H1 (cell line): ENCODE data around the gene CMSS1. TPM values are rescaled to one million over a fixed set of nuclear protein-coding genes. Genes with fewer than 3 reads are reported as not detected.

Source experiments
- CTCF ChIA-PET: fragments of 300-600 bp; sonication (Branson Sonifier 250); formaldehyde crosslinking; loops from one replicate; lab custom pipeline; 2021; ENCODE audit not compliant: partially characterized antibody; lab: Charles Lee
- POLR2A ChIA-PET: fragments of 300-600 bp; sonication (Branson Sonifier 250); formaldehyde crosslinking; loops from one replicate; lab custom pipeline; 2021; ENCODE audit warnings: inconsistent platforms; ENCODE audit not compliant: partially characterized antibody; lab: Charles Lee
- DNase-seq, 2 experiments: peaks; one replicate each; pipeline versions ENCODE4 v3.0.0 to v3.0.0-alpha.2; 2010 to 2022; ENCODE audit warnings: low spot score in 2 of 2, low read depth in 1 of 2, mixed read lengths in 1 of 2
- FAIRE-seq: peaks from 2 replicates; lab custom pipeline; 2011; peaks lifted over from hg19 to GRCh38; lab: Jason Lieb, UNC
- H2AFZ ChIP-seq: 2 replicates; pipeline ENCODE4 v1.8.1; 2012; ENCODE audit warnings: low read length, inconsistent platforms
- H2AK5ac ChIP-seq: 2 replicates; pipeline ENCODE4 v1.6.1; 2013; ENCODE audit warnings: low read depth, low read length
- H2BK120ac ChIP-seq: replicated peaks from 2 replicates; pipeline ENCODE3; 2013; ENCODE audit warnings: low read depth, low read length, inconsistent platforms
- H2BK12ac ChIP-seq: 2 replicates; pipeline ENCODE4 v1.6.1; 2013; ENCODE audit warnings: low read depth, low read length
- H2BK15ac ChIP-seq: 2 replicates; pipeline ENCODE4 v1.6.1; 2013; ENCODE audit warnings: low read length
- H2BK20ac ChIP-seq: 2 replicates; pipeline ENCODE4 v1.6.1; 2013; ENCODE audit warnings: low read length
- H2BK5ac ChIP-seq: 2 replicates; pipeline ENCODE4 v1.6.1; 2013; ENCODE audit warnings: low read depth, low read length
- H3K14ac ChIP-seq: 2 replicates; pipeline ENCODE4 v1.6.1; 2013; ENCODE audit warnings: inconsistent platforms; ENCODE audit not compliant: insufficient read length
- H3K18ac ChIP-seq: 2 replicates; pipeline ENCODE4 v1.6.1; 2013; ENCODE audit warnings: low read length; ENCODE audit errors: extremely low read depth
- H3K23ac ChIP-seq: 2 replicates; pipeline ENCODE4 v1.6.1; 2013; ENCODE audit warnings: inconsistent platforms; ENCODE audit not compliant: insufficient read length
- H3K23me2 ChIP-seq: 2 replicates; pipeline ENCODE4 v1.6.1; 2013; ENCODE audit warnings: low read depth, low read length
- H3K27ac ChIP-seq: 2 replicates; pipeline ENCODE4 v1.6.1; 2011; ENCODE audit warnings: low read depth, low read length, inconsistent platforms
- H3K27me3 ChIP-seq, 4 experiments: replicated peaks in 1 of 4; 1 replicate in 1 of 4; 2 replicates in 3 of 4; pipeline versions ENCODE4 v1.6.1 to v1.8.1; 2011 to 2013; ENCODE audit warnings: low read length in 3 of 4, mild to moderate bottlenecking in 3 of 4, inconsistent platforms in 2 of 4, mixed read lengths in 2 of 4, moderate library complexity in 1 of 4; ENCODE audit not compliant: control insufficient read depth in 3 of 4, insufficient read depth in 3 of 4; ENCODE audit errors: extremely low read depth in 1 of 4
- H3K36me3 ChIP-seq, 4 experiments: 2 replicates each; pipeline versions ENCODE4 v1.6.1 to v1.8.1; 2011 to 2013; ENCODE audit warnings: mild to moderate bottlenecking in 4 of 4, low read length in 3 of 4, moderate library complexity in 2 of 4, control low read depth in 1 of 4, inconsistent platforms in 1 of 4; ENCODE audit not compliant: insufficient read depth in 4 of 4, control insufficient read depth in 2 of 4
- H3K4ac ChIP-seq: replicated peaks from 2 replicates; pipeline ENCODE3; 2013; ENCODE audit warnings: low read length, low read depth, mixed read lengths, inconsistent platforms; ENCODE audit not compliant: insufficient read length
- H3K4me1 ChIP-seq, 4 experiments: replicated peaks in 1 of 4; 1 replicate in 1 of 4; 2 replicates in 3 of 4; pipeline versions ENCODE4 v1.6.1 to v1.8.1; 2011 to 2013; ENCODE audit warnings: low read length in 3 of 4, inconsistent platforms in 2 of 4, mixed read lengths in 1 of 4; ENCODE audit not compliant: insufficient read depth in 4 of 4, control insufficient read depth in 3 of 4
- H3K4me2 ChIP-seq, 2 experiments: 2 replicates each; pipeline versions ENCODE4 v1.6.1 to v1.8.1; 2011 to 2013; ENCODE audit warnings: low read depth in 2 of 2, low read length in 2 of 2, control low read depth in 1 of 2, inconsistent platforms in 1 of 2, mild to moderate bottlenecking in 1 of 2; ENCODE audit not compliant: insufficient read depth in 1 of 2
- H3K4me3 ChIP-seq, 4 experiments: fragments of 200-600, 300-600 bp in 1 of 4; sonication (generic), shearing (Covaris generic), sonication (Bioruptor Twin) in 1 of 4; 2 replicates each; pipeline versions ENCODE4 v1.5.1 to v1.8.1; 2011 to 2016; ENCODE audit warnings: low read length in 4 of 4, low read depth in 3 of 4, control low read depth in 2 of 4, inconsistent platforms in 2 of 4, mild to moderate bottlenecking in 2 of 4, mixed read lengths in 1 of 4, moderate library complexity in 1 of 4; ENCODE audit not compliant: insufficient read depth in 2 of 4; ENCODE audit errors: extremely low read depth in 1 of 4
- H3K56ac ChIP-seq: replicated peaks from 2 replicates; pipeline ENCODE3; 2013; ENCODE audit warnings: low read depth, mild to moderate bottlenecking, mixed read lengths, low read length, inconsistent platforms; ENCODE audit not compliant: insufficient read length
- H3K79me1 ChIP-seq: 2 replicates; pipeline ENCODE4 v1.6.1; 2013; ENCODE audit warnings: low read depth, low read length, control low read depth
- H3K79me2 ChIP-seq, 2 experiments: 2 replicates each; pipeline versions ENCODE4 v1.6.1 to v1.8.1; 2012 to 2013; ENCODE audit warnings: low read length in 2 of 2, mild to moderate bottlenecking in 2 of 2, inconsistent platforms in 1 of 2; ENCODE audit not compliant: insufficient read depth in 2 of 2, control insufficient read depth in 1 of 2
- H3K9ac ChIP-seq, 4 experiments: replicated peaks in 1 of 4; 1 replicate in 1 of 4; 2 replicates in 3 of 4; pipeline versions ENCODE4 v1.6.1 to v1.8.1; 2011 to 2013; ENCODE audit warnings: low read depth in 3 of 4, low read length in 3 of 4, control low read depth in 2 of 4, mild to moderate bottlenecking in 2 of 4, moderate library complexity in 2 of 4, inconsistent platforms in 1 of 4; ENCODE audit errors: extremely low read depth in 1 of 4
- H3K9me3 ChIP-seq, 2 experiments: 2 replicates each; pipeline versions ENCODE4 v1.6.1 to v1.8.1; 2012 to 2013; ENCODE audit warnings: mild to moderate bottlenecking in 2 of 2, moderate library complexity in 2 of 2, control low read depth in 1 of 2, inconsistent platforms in 1 of 2, low read depth in 1 of 2, low read length in 1 of 2, mixed read lengths in 1 of 2; ENCODE audit not compliant: insufficient read depth in 2 of 2
- H4K20me1 ChIP-seq, 2 experiments: replicated peaks in 1 of 2; 2 replicates each; pipeline versions ENCODE3 to v1.8.1; 2011 to 2013; ENCODE audit warnings: inconsistent platforms in 2 of 2, low read length in 2 of 2, mild to moderate bottlenecking in 1 of 2; ENCODE audit not compliant: insufficient read depth in 2 of 2, control insufficient read depth in 1 of 2
- H4K5ac ChIP-seq: 2 replicates; pipeline ENCODE4 v1.6.1; 2013; ENCODE audit warnings: low read length, low read depth, mixed read lengths, inconsistent platforms; ENCODE audit not compliant: insufficient read length
- H4K8ac ChIP-seq: 2 replicates; pipeline ENCODE4 v1.8.0; 2013; ENCODE audit warnings: mild to moderate bottlenecking, moderate library complexity, low read length, inconsistent platforms; ENCODE audit not compliant: insufficient read depth; ENCODE audit errors: extremely low read depth
- H4K91ac ChIP-seq: replicated peaks from 2 replicates; pipeline ENCODE3; 2013; ENCODE audit warnings: low read length, mixed read lengths, inconsistent platforms; ENCODE audit not compliant: insufficient read length
- RFX5 ChIP-seq: IDR thresholded peaks from 2 replicates; pipeline ENCODE4 v1.6.1; 2011; ENCODE audit warnings: low read depth, low read length, improper control_type of control experiment, borderline replicate concordance
- WGBS, 2 experiments: shearing (Covaris generic) in 1 of 2; methylation state at CpG; one replicate each; pipeline versions ENCODE4 v1.1.6 to v1.1.7; 2013 to 2015; ENCODE audit warnings: low lambda C conversion rate in 2 of 2, mixed read lengths in 2 of 2, inconsistent platforms in 1 of 2, low coverage in 1 of 2, missing lambda C conversion rate in 1 of 2; ENCODE audit not compliant: insufficient replicate concordance in 2 of 2, insufficient coverage in 1 of 2, insufficient read length in 1 of 2; ENCODE audit errors: extremely low coverage in 1 of 2, missing lambda C conversion rate in 1 of 2; 5-methylcytosine and 5-hydroxymethylcytosine counted together
- polyA plus RNA-seq, 7 experiments: library from polyadenylated mRNA; depleted of rRNA in 3 of 7; stranded (reverse) in 5 of 7; unstranded in 2 of 7; fragments of >200 nt in 5 of 7; fragments of 200-250 nt in 2 of 7; gene quantifications; 1 replicate in 5 of 7; 2 replicates in 1 of 7; 4 replicates in 1 of 7; pipeline versions ENCODE4 v1.2.1 to v1.2.3, GENCODE V29; 2011 to 2013; ENCODE audit warnings: missing spikeins in 2 of 7, mixed read lengths in 2 of 7
- total RNA-seq: library from RNA; stranded (reverse); fragmentation: NEBNext Ultra II Directional; extraction: Animal tissue kit (Norgen Biotek cat#: 25700); gene quantifications from 2 replicates; pipeline ENCODE4 v1.2.1, GENCODE V29; 2021

CMSS1 gene
- total and polyA plus RNA-seq, 2 of the 8 experiments (the other 6 are each of a cell fraction or from before 2014, with no cell fraction given): 15.2 to 75.1 TPM

DNA sequence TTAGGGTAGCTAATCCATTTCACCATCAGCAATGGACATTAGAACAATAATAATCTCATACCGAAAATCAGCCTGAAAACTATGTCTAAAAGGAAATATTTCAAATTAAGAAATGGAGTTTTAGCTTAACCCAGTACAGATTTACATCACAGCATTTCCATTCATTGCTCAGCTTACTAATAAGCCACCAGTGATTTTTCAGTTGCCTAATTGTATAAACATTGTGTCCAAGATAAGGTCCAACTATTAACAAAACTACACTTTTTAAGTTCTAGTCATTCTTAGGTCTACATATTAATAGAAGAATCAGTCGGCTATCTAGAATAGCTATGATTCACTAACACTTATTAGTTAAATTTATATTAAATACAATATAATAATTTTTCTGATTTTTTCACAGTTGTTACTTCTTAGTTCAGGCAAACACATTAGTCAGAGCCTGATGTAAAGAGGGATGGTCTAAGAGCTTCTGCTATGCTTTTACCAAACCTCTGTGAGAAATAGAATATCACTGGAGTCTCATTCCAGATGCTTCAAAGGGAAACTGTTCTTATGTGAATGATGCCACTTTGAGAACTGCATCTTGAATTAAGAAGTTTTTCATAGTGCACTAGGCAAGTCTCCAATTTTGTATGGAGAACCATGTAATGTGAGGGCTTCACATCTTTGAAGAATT is 74.1 kb downstream of the CMSS1 start:
- no peak overlapping the region for H2BK15ac ChIP-seq
- H3K9me3 ChIP-seq: no peaks in the 10 kb centered on the region
- 0 out of 4 replicates have a peak, but pooled peaks cover 0 to 2% of the 10 kb centered on the region in 2 experiments for H3K79me2 ChIP-seq
- H2AFZ ChIP-seq: no peak overlapping the region
- no peak overlapping the region for H3K23ac ChIP-seq
- no peak overlapping the region for H4K5ac ChIP-seq
- H4K91ac ChIP-seq: no peak overlapping the region
- WGBS, 2 experiments: 94% methylated on average over 2 of the region's 2 CpGs; no CpG with 5 or more reads in 1 of the 2 experiments
- no peaks in the 10 kb centered on the region for H3K27me3 ChIP-seq
- H3K4me2 ChIP-seq: no peak overlapping the region
- no peak overlapping the region for H3K56ac ChIP-seq
- no peaks in the 10 kb centered on the region; the same call in 1 of the 2 replicates for H3K79me1 ChIP-seq
- H4K20me1 ChIP-seq: no peaks in the 10 kb centered on the region
- H2BK5ac ChIP-seq: no peak overlapping the region
- no peak overlapping the region for H2BK20ac ChIP-seq
- peaks cover 0 to 5% (median 1%) of the 10 kb centered on the region in 4 experiments; a peak in 3 of 7 replicates for H3K4me1 ChIP-seq
- POLR2A ChIA-PET: interaction anchor here (0.7 to 0.8 kb wide), 2 partner anchors 16 to 21 kb away, joined by 3 read pairs; no protein-coding TSS in a partner anchor
- no peak overlapping the region for H3K9ac ChIP-seq
- no peak overlapping the region for H2BK120ac ChIP-seq
- no peak overlapping the region for H2BK12ac ChIP-seq
- no peak overlapping the region for H3K4ac ChIP-seq
- DNase-seq (no peak), FAIRE-seq (no peak)
- no peaks in the 10 kb centered on the region for H3K23me2 ChIP-seq
- no peak overlapping the region for H3K27ac ChIP-seq
- H3K18ac ChIP-seq: no peak overlapping the region
- H3K14ac ChIP-seq: no peak overlapping the region
- TF ChIP-seq RFX5: no peak
- H4K8ac ChIP-seq: no peak overlapping the region
- CTCF ChIA-PET: interaction anchor here (0.7 to 1.2 kb wide), 3 partner anchors 37 to 362 kb away, joined by 3 to 5 read pairs (median 4); no protein-coding TSS in a partner anchor
- no peaks in the 10 kb centered on the region for H3K36me3 ChIP-seq
- no peak overlapping the region for H2AK5ac ChIP-seq
- H3K4me3 ChIP-seq: no peak overlapping the region
